Esophagus (tissue), 2 donors: ENCODE data around the gene STK39. TPM values are rescaled to one million over a fixed set of nuclear protein-coding genes. Genes with fewer than 3 reads are reported as not detected.

Experiments
- H3K27ac ChIP-seq, 2 donors: one replicate each; pipeline ENCODE4 v1.5.1; 2013; ENCODE audit warnings: low read depth in 2 of 2, mild to moderate bottlenecking in 2 of 2, inconsistent platforms in 1 of 2, low read length in 1 of 2, moderate library complexity in 1 of 2
- H3K27me3 ChIP-seq, 2 donors: one replicate each; pipeline ENCODE4 v1.6.1; 2013; ENCODE audit warnings: low read length in 2 of 2, control low read depth in 1 of 2, mild to moderate bottlenecking in 1 of 2; ENCODE audit not compliant: insufficient read depth in 2 of 2, control insufficient read depth in 1 of 2
- H3K36me3 ChIP-seq, 2 donors: one replicate each; pipeline ENCODE4 v1.6.1; 2013; ENCODE audit warnings: low read length in 1 of 2; ENCODE audit not compliant: control insufficient read depth in 2 of 2, insufficient read depth in 2 of 2
- H3K4me1 ChIP-seq, 2 donors: one replicate each; pipeline ENCODE4 v1.6.1; 2013; ENCODE audit warnings: low read length in 1 of 2; ENCODE audit not compliant: control insufficient read depth in 2 of 2, insufficient read depth in 2 of 2
- H3K4me3 ChIP-seq, 2 donors: one replicate each; pipeline ENCODE4 v1.5.1; 2013; ENCODE audit warnings: low read length in 2 of 2, mild to moderate bottlenecking in 2 of 2, low read depth in 1 of 2, moderate library complexity in 1 of 2
- H3K9me3 ChIP-seq, 2 donors: one replicate each; pipeline ENCODE4 v1.6.1; 2013; ENCODE audit warnings: mild to moderate bottlenecking in 2 of 2, low read depth in 1 of 2, low read length in 1 of 2, moderate library complexity in 1 of 2; ENCODE audit not compliant: control insufficient read depth in 2 of 2, insufficient read depth in 1 of 2
- WGBS, 2 donors: extraction: QIAGEN DNeasy Blood & Tissue Kit; methylation state at CpG; one replicate each; pipeline ENCODE4 v1.1.7; 2013; 5-methylcytosine and 5-hydroxymethylcytosine counted together
- polyA plus RNA-seq, 2 donors: library from polyadenylated mRNA; stranded (reverse); fragments of 200-250 nt; gene quantifications; one replicate each; pipeline ENCODE4 v1.2.3, GENCODE V29; 2013
- donor health status: healthy with polysubstance abuse.
- donor health status: Bipolar disorder and iron deficiency.

STK39 gene
- polyA plus RNA-seq, 2 donors, result 24.7 to 24.9 TPM

- Histone ChIP-seq H3K27me3 (no peaks in the 10 kb centered on the region), H3K36me3 (no peaks in the 10 kb centered on the region), H3K4me1 (peaks cover 0 to 7% of the 10 kb centered on the region in 2 donors), H3K27ac (peak overlapping the region; percentile 89 to 91), H3K4me3 (no peak overlapping the region), H3K9me3 (no peaks in the 10 kb centered on the region)
- WGBS, 2 donors, result 70 to 71% methylated on average over 3 of the region's 3 CpGs
Observed at GRCh38 chr2:168212866-168213265, 34.5 kb downstream of the STK39 start.

- Histone ChIP-seq H3K27me3 (no peaks in the 10 kb centered on the region), H3K4me3 (no peak overlapping the region), H3K36me3 (no peaks in the 10 kb centered on the region), H3K27ac (peak overlapping the region; percentile 89 to 91), H3K4me1 (peaks cover 0 to 7% of the 10 kb centered on the region in 2 donors), H3K9me3 (no peaks in the 10 kb centered on the region)
- WGBS, 2 donors, result 47 to 51% methylated on average over 4 of the region's 4 CpGs
Observed at GRCh38 chr2:168212167-168212566, 35.2 kb downstream of the STK39 start.

- 49 to 56% methylated on average over 5 of the region's 5 CpGs for WGBS, 2 donors
- Histone ChIP-seq H3K9me3 (no peaks in the 10 kb centered on the region), H3K27ac (peak overlapping the region; percentile 89 to 91), H3K4me1 (peaks cover 0 to 7% of the 10 kb centered on the region in 2 donors), H3K4me3 (peak overlapping the region in 1 of 2 donors; percentile 4), H3K27me3 (no peaks in the 10 kb centered on the region), H3K36me3 (no peaks in the 10 kb centered on the region)
Observed at GRCh38 chr2:168211664-168212163, 35.7 kb downstream of the STK39 start.

GRCh38 chr2:168210895-168211570 is 36.4 kb downstream of the STK39 start:
- no peaks in the 10 kb centered on the region for H3K36me3 ChIP-seq
- no peaks in the 10 kb centered on the region for H3K9me3 ChIP-seq
- H3K4me1 ChIP-seq, result peaks cover 0 to 7% of the 10 kb centered on the region in 2 donors
- peak overlapping the region in 1 of 2 donors; percentile 91 for H3K27ac ChIP-seq
- 21 to 31% methylated on average over 3 of the region's 3 CpGs for WGBS, 2 donors
- no peaks in the 10 kb centered on the region for H3K27me3 ChIP-seq
- H3K4me3 ChIP-seq, result no peak overlapping the region

GRCh38 chr2:168210216-168210894 is 37.0 kb downstream of the STK39 start:
- H3K4me3 ChIP-seq, result no peak overlapping the region
- H3K4me1 ChIP-seq, result peaks cover 0 to 7% of the 10 kb centered on the region in 2 donors
- peak overlapping the region; percentile 7 to 75 for H3K27ac ChIP-seq
- no peaks in the 10 kb centered on the region for H3K36me3 ChIP-seq
- WGBS, 2 donors, result 76 to 81% methylated on average over 9 of the region's 9 CpGs
- H3K9me3 ChIP-seq, result no peaks in the 10 kb centered on the region
- H3K27me3 ChIP-seq, result no peaks in the 10 kb centered on the region

- WGBS, 2 donors, result 89 to 91% methylated on average over 2 of the region's 2 CpGs
- H3K9me3 ChIP-seq, result no peaks in the 10 kb centered on the region
- no peaks in the 10 kb centered on the region for H3K27me3 ChIP-seq
- H3K4me1 ChIP-seq, result peaks cover 0 to 7% of the 10 kb centered on the region in 2 donors
- no peaks in the 10 kb centered on the region for H3K36me3 ChIP-seq
- H3K4me3 ChIP-seq, result no peak overlapping the region
- peak overlapping the region; percentile 23 to 87 for H3K27ac ChIP-seq
Observed at GRCh38 chr2:168208652-168209051, 38.7 kb downstream of the STK39 start.

- WGBS, 2 donors, result 79 to 82% methylated on average over 3 of the region's 3 CpGs
- H3K4me3 ChIP-seq, result no peak overlapping the region
- H3K4me1 ChIP-seq, result peaks cover 0 to 7% of the 10 kb centered on the region in 2 donors
- H3K27me3 ChIP-seq, result no peaks in the 10 kb centered on the region
- peak overlapping the region; percentile 6 to 58 for H3K27ac ChIP-seq
- H3K9me3 ChIP-seq, result no peaks in the 10 kb centered on the region
- peaks cover 0 to 2% of the 10 kb centered on the region in 2 donors for H3K36me3 ChIP-seq
Observed at GRCh38 chr2:168207851-168208250, 39.5 kb downstream of the STK39 start.

- WGBS, 2 donors, result 77 to 85% methylated on average over 15 of the region's 15 CpGs
Observed at GRCh38 chr2:168203762-168204693, 43.4 kb downstream of the STK39 start.

GRCh38 chr2:168201584-168202116 is 45.7 kb downstream of the STK39 start:
- 74 to 77% methylated on average over 5 of the region's 5 CpGs for WGBS, 2 donors
- peaks cover 0 to 3% of the 10 kb centered on the region in 2 donors for H3K36me3 ChIP-seq
- H3K4me1 ChIP-seq, result no peaks in the 10 kb centered on the region
- no peaks in the 10 kb centered on the region for H3K9me3 ChIP-seq
- H3K27ac ChIP-seq, result no peak overlapping the region
- no peaks in the 10 kb centered on the region for H3K27me3 ChIP-seq
- no peak overlapping the region for H3K4me3 ChIP-seq

More at GRCh38 chr2:168203762-168204693, 43.4 kb downstream of the STK39 start:
- H3K36me3 ChIP-seq, result peaks cover 0 to 3% of the 10 kb centered on the region in 2 donors
- H3K27me3 ChIP-seq, result no peaks in the 10 kb centered on the region
- no peaks in the 10 kb centered on the region for H3K9me3 ChIP-seq
- H3K4me3 ChIP-seq, result no peak overlapping the region
- peaks cover 0 to 3% of the 10 kb centered on the region in 2 donors for H3K4me1 ChIP-seq
- H3K27ac ChIP-seq, result peak overlapping the region in 1 of 2 donors; percentile 74
